GM12892 (cell line): Measurements from ENCODE around the gene GGNBP2.

Source experiments
- POLR2A ChIP-seq: IDR thresholded peaks from 2 replicates; pipeline ENCODE4 v1.6.1; 2011; ENCODE audit warnings: low read depth, low read length, control low read depth
- POLR2AphosphoS5 ChIP-seq: IDR thresholded peaks from 2 replicates; pipeline ENCODE4 v1.6.1; 2011; ENCODE audit warnings: low read depth, low read length, control low read depth
- TAF1 ChIP-seq: IDR thresholded peaks from 2 replicates; pipeline ENCODE4 v1.6.1; 2011; ENCODE audit warnings: low read depth, mild to moderate bottlenecking, control low read depth, low read length, borderline replicate concordance

- TF ChIP-seq POLR2AphosphoS5 (no peak), POLR2A (no peak), TAF1 (no peak)
These were observed 35.3 kb upstream of the GGNBP2 start for GRCh38 chr17:36509272-36509985.
